ENCODE results near the gene SAMD11.

Gene SAMD11

DNA sequence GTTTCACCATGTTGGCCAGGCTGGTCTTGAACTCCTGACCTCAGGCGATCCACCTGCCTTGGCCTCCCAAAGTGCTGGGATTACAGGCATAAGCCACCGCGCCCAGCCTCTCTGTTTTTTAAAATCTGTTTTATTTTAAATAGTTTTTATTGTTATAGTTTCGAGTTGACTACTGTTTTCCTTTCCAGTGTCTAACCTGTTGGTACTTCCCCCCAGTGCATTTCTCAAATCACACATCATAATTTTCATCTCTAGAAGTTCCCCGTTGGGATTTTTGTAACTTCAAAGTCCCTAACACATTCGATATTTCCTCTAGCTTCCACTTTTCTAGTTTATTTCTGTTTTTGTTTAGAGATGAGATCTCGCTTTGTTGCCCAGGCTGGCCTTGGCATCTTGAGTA, 68.6 kb downstream of the SAMD11 start:
- TF ChIP-seq, protein P1, sequence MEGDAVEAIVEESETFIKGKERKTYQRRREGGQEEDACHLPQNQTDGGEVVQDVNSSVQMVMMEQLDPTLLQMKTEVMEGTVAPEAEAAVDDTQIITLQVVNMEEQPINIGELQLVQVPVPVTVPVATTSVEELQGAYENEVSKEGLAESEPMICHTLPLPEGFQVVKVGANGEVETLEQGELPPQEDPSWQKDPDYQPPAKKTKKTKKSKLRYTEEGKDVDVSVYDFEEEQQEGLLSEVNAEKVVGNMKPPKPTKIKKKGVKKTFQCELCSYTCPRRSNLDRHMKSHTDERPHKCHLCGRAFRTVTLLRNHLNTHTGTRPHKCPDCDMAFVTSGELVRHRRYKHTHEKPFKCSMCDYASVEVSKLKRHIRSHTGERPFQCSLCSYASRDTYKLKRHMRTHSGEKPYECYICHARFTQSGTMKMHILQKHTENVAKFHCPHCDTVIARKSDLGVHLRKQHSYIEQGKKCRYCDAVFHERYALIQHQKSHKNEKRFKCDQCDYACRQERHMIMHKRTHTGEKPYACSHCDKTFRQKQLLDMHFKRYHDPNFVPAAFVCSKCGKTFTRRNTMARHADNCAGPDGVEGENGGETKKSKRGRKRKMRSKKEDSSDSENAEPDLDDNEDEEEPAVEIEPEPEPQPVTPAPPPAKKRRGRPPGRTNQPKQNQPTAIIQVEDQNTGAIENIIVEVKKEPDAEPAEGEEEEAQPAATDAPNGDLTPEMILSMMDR (IDR thresholded peaks at IDR 0.05; ENCODE audit: control extremely low read depth, extremely low read depth, low read depth, missing control alignments), result no peak
- no peak for DNase-seq (ENCODE audit: extremely low spot score)
- CTCF ChIA-PET, result interaction anchor here (1.2 to 4.7 kb wide), 8 partner anchors 8 to 123 kb away, joined by 3 to 51 read pairs (median 6); partner anchors contain the start of gene PERM1
- POLR2A ChIA-PET, result no interaction called here

DNA sequence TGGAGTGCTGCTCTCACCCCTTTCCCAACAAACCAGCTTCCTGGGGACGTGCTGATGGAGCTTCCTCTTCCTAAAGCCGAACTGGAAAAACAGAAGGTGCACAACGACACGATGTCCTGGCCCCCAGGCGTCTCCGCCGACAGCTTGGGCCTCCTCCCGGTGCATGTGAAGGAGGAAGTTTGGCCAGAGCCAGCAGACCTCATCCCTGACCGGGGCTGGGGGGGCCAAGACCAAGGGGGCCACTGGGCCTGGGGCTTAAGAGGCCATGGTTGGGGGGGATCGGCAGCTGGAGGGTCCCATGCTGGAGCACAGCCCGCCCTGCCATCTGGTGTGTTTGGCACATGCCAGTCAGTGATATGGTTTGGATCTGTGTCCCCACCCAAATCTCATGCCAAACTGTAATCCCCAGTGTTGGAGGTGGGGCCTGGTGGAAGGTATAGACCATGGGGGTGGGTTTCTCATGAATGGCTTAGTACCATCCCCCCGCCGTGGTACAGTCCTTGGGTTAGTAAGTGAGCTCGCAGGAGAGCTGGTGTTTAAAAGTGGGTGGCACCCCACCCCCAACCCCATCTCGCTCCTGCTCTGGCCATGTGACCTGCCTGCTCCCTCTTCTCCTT, 69.8 kb downstream of the SAMD11 start:
- CTCF ChIA-PET, result interaction anchor here (1.3 to 4.7 kb wide), 9 partner anchors 9 to 70 kb away, joined by 3 to 51 read pairs (median 4); partner anchors contain the start of gene PERM1
- no peak for DNase-seq (ENCODE audit: extremely low spot score)
- TF ChIP-seq, protein P1 (IDR thresholded peaks at IDR 0.05; ENCODE audit: control extremely low read depth, extremely low read depth, low read depth, missing control alignments), result no peak
- POLR2A ChIA-PET, result no interaction called here
